T-helper 2 cell treated with Interferon-gamma antibody and Interleukin-4, amounts not matched to agents 100 ng/mL and 5 ng/mL, for 36 hours (primary cell): ENCODE results near the gene OSCP1. TPM values are rescaled to one million over a fixed set of nuclear protein-coding genes. Genes with fewer than 3 reads are reported as not detected.

Experiments
- intact Hi-C: fragments of 100-400 bp; cut with micrococcal nuclease; formaldehyde crosslinking; loops from one replicate; pipeline ENCODE4 v1.15.1; 2023
- total RNA-seq: library from RNA; stranded (reverse); gene quantifications from 2 replicates; pipeline ENCODE4 v1.2.3, GENCODE V29; 2022

The OSCP1 gene
- total RNA-seq, 1 donor from 2014 or later, result 0.82 TPM

DNA sequence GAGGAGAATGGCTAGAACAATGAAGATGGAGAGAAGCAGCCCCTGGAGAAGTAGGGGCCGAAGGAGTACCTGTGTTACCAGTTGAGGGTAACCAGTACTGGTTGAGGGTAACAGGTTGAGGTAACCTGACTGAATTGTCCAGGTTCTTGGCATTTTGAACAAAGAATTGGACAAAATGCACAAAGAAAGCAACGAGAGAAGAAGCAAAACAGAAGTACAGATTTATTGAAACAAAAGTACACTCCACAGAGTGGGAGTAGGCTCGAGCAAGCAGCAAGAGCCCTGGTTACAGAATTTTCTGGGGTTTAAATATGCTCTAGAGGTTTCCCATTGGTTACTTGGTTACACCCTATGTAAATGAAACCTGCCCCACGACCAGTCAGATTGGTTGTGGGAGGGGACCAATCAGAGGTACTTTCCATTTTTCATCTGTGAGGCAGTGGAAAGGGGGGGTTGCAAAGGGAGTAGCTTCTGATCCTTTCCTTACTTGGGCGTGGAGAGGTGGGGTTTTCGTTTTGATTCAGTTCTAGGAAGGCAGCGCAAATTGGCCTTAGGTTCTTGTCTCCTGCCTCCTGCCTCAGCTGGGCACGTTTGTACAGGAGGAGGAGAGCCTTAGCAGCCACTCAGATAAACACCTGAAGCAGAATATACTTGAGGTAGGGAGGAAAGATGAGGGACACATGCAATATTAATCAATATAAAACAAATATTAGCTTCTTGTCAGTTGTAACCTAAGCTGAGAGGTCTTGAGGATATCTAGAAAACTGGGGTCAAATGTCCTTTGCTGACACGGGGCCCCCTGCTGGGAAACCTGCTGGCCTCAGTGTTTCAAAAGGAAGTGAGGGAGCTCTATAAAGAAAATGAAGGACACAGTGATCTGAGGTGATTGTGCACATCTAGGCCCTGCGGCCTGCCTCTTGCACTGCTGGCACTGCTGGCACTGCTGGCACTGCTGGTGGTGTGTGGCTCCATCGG, 38.3 kb downstream of the OSCP1 start:
- intact Hi-C loops, result no loop called here

DNA sequence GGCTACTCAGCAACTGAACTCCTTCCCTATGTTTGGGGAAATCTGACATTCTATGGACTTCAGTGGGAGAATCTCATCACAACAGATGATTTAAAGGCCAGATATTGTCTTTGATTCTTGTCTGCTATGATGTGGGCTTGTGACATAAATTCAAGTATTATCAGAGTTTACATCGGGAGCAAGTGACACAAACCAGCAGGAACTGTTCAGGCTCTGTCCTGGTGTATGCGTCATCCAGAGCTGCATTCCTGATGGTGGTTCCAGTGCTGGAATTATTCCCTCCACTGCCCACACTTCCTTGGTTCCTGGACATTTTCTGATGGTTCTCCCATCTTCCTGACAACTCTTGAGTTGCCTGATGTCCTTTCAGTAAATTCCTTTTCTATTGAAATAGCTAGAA, 41.8 kb downstream of the OSCP1 start:
- intact Hi-C loops, result no loop called here

DNA sequence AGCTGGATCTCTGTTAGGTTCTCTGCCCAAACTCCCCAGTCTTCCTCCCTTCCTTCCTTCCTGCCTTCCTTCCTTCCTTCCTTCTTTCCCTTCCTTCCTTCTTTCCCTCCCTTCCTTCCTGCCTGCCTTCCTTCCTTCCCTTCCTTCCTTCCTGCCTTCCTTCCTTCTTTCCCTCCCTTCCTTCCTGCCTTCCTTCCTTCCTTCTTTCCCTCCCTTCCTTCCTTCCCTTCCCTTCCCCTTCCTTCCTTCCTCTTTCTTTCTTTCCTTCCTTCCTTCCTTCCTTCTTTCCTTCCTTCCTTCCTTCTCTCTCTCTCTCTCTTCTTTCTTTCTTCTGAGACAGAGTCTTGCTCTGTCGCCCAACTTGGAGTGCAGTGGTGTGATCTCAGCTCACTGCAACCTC, 43.8 kb downstream of the OSCP1 start:
- intact Hi-C loops, result no loop called here

GRCh38 chr1:36402504-36402890, 47.8 kb downstream of the OSCP1 start:
- intact Hi-C loops, result no loop called here

GRCh38 chr1:36401602-36402503, 48.4 kb downstream of the OSCP1 start:
- intact Hi-C loops, result no loop called here

DNA sequence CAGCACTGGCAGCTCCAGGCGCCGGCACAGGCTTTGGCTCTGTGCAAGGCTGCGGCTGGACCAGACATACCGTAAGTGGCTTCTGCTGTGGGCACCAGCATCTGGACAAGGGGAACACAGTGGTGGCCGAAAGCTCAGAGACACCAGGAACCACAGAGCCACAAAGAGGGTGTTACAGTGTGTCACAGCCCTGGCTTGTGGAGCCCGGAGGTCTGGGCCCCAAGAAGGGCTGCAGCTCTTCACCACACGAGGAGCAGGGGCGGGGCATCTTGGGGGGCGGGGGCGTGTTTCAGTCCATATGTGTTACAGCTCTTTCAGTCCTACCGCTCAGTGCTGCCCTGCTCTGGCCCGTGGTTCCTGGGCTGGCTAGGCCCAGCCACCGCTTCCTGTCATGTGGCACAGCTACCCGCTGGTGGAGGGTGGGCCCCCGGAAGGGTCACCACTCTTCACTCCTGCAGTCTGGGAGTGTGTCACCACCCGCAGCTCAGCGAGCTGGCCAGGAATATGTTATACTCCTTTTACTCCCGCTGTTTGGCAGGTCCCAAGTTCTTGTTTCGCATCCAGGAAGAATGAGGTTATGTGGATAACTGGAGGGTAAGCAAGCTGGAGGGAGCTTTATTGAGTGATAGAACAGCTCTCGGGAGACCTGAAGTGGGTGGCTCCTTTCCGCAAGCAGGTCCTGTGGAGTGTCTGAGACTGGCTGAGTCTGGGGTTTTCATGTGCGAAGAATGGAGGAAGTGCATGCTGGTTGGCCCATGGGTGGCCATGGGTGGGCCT, 49.2 kb downstream of the OSCP1 start:
- intact Hi-C loops, result no loop called here

DNA sequence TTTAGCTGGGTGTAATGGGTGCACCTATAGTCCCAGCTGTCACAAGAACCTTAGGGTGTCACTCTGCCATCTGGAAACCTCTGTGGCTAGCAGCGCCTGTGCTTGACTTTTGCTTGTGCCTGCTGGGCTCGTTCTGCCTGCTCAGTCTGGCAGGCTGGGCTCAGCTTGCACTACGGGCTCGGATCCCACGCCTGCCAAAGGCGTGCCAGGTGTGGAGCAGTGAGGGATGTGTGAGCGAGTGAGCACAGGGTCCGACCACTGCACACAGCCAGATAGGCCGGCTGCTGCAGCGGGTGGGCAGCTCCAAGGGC, 49.8 kb downstream of the OSCP1 start:
- intact Hi-C loops, result no loop called here

- intact Hi-C loops, result no loop called here
Measured at GRCh38 chr1:36398370-36398977, 51.8 kb downstream of the OSCP1 start.

DNA sequence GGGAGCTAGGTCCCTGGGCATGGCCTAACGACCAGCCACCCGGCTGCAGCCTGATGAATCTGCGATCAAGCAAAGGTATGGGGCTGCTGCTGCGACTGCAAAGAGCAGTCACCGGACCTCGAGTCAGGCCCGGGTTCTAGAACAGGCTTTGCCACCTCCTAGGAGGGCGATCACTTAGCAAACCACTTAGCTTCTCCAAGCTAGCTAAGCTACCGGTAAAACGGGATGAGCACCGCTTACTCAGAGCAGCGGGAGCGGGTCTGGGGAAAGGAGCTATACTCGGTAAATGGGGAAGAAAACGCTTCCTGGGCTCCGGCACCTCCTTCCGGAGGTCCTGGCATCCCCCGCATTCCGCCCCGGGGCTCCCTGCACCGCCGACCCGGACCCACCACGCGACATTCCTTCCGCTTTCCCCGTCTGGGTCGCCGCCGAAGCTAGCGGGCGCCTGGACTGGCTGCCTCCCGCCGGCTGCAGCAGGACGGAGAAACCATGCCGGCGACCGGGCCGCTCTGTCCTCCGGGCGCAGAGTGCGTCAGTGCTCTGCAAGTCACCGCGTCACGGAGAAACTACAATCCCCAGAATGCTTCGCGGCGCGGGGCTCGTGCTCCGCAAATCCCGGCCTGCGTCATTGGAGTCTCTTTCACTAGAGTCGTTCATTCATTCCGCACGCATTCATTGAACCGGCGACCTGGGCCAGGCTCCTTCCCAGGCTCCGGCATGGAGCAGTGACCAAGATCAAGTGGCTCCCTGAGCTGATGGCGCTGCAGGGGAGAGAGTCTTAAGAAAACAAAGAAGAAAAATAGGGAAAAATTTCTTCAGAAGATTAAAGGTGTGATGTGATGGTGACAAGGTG, 52.6 kb downstream of the OSCP1 start, which contains the start of gene LSM10:
TSS of gene LSM10 (minus strand) at position 531 of the 853 bp plus-strand sequence. CDS start 3,779 bp downstream, outside the sequence.
- intact Hi-C loops, result loop anchor here (1.0 kb wide), 2 partner anchors 11 to 309 kb away; partner anchors contain the start of gene ADPRS

- intact Hi-C loops, result loop anchor here (1.0 kb wide), 2 partner anchors 11 to 309 kb away; partner anchors contain the start of gene ADPRS
Measured at GRCh38 chr1:36397083-36397377, 53.2 kb downstream of the OSCP1 start.

- intact Hi-C loops, result no loop called here
Measured at GRCh38 chr1:36396359-36396758, 53.9 kb downstream of the OSCP1 start.

- intact Hi-C loops, result no loop called here
Measured at GRCh38 chr1:36393686-36394085, 56.6 kb downstream of the OSCP1 start.

GRCh38 chr1:36392836-36393235, 57.4 kb downstream of the OSCP1 start:
- intact Hi-C loops, result no loop called here

GRCh38 chr1:36391271-36391670, 59.0 kb downstream of the OSCP1 start:
- intact Hi-C loops, result no loop called here

DNA sequence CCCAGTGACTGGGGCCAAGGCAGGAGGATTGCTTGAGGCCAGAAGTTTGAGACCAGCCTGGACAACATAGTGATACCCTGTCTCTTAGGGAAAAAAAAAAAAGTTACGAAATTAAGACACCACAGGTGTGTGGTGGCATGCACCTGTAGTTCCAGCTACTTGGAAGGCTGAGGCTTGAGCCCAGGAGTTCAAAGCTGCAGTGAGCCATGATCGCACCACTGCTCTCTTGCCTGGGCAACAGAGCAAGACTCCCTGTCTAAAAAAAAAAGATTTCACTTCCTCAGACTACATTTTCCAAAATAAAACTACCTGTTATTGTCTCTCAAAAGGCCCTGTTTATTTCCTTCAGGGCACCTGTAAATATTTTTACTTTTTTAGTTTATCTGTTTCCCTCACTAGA, 59.8 kb downstream of the OSCP1 start:
- intact Hi-C loops, result no loop called here

- intact Hi-C loops, result loop anchor here (5.0 kb wide), 2 partner anchors 68 to 1082 kb away; partner anchors contain the start of genes EVA1B and ZC3H12A
Measured at GRCh38 chr1:36389999-36390398, 60.3 kb downstream of the OSCP1 start.

DNA sequence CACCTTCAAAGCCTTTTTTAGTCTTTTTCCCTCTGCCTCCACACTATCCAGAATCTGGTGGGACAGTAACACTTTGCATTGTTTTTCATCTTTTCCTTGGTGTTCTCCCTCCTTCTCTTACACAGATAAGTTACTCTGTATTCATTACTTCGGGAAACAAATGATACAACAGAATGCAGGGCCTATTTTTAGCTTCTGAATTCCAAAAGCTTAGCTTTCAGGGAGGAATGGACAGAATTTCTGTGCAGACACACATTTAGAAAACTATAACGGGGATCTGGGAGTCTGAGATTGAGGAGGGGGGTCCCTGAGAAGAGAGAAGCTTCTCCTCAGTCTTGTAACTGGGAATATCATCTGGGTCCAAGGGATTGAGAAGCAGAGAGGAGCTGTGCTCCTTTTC, 61.0 kb downstream of the OSCP1 start:
- intact Hi-C loops, result loop anchor here (5.0 kb wide), 2 partner anchors 67 to 1083 kb away; partner anchors contain the start of genes EVA1B and ZC3H12A

DNA sequence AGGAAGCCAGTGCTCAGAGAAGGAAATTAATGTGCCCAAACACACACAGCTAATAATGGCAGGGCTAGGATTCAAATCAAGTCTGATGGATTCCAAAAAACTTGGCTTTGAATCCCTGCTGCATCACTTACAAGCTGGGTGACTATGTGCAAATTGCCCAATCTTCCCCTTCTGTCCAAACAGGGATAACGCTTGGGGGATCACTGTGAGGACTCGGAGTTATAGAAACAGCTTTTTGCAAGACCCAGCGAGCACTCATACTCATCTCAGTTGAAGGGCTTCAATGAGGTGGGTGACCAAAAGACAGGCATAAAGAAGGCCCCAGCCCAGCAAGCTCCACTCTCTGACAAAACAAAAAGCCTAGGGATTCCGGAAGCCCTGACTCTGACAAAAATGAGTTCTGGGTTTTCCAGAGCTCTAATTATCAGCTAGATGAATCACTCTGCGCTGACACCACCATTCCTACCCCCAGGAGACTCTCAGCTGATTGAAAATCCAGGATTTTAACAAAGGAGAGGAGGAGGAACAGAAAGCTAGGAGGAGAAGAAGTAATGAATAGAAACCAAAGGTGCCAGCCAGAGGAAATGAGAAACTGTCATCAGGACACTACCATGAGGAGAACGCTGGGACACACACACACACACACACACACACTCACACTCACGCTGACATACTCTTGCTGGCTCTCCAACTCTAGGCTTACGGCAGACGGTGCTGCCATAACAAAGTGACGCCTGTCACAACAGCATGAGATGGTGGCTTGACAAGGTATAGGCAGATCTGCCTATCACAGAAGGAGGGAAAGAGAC, 62.9 kb downstream of the OSCP1 start:
- intact Hi-C loops, result loop anchor here (2.0 to 5.0 kb wide), 4 partner anchors 33 to 1085 kb away; partner anchors contain the start of genes EVA1B, MRPS15 and ZC3H12A
